HG03558 (cell line): ENCODE results near the gene NPPB.

Source experiments
- ATAC-seq: cut with Tn5 transposase; IDR thresholded peaks from one replicate; pipeline ENCODE4 v1.9.1; 2021; ENCODE audit warnings: moderate number of reproducible peaks; ENCODE audit not compliant: unreplicated experiment; ENCODE audit errors: extremely low read depth

The NPPB gene

GRCh38 chr1:11858968-11859871 is 475 bp upstream of the NPPB start:
- no peak for ATAC-seq

GRCh38 chr1:11858158-11858557 is 587 bp downstream of the NPPB start:
- ATAC-seq, result no peak

GRCh38 chr1:11857164-11857851 is 1.4 kb downstream of the NPPB start:
- no peak for ATAC-seq

- no peak for ATAC-seq
Observed at GRCh38 chr1:11856698-11857097, 2.0 kb downstream of the NPPB start.

GRCh38 chr1:11855430-11855829 is 3.3 kb downstream of the NPPB start:
- ATAC-seq, result no peak

- ATAC-seq, result no peak
Observed at GRCh38 chr1:11854519-11854918, 4.2 kb downstream of the NPPB start.

- ATAC-seq, result no peak
Observed at GRCh38 chr1:11851180-11851579, 7.6 kb downstream of the NPPB start.

GRCh38 chr1:11850156-11850555 is 8.6 kb downstream of the NPPB start:
- no peak for ATAC-seq

- no peak for ATAC-seq
Observed at GRCh38 chr1:11848373-11848700, 10.4 kb downstream of the NPPB start.

- no peak for ATAC-seq
Observed at GRCh38 chr1:11847667-11848372, 10.9 kb downstream of the NPPB start, which contains the start of gene NPPA. NPPA (minus strand) TSS chr1:11847783; CDS start chr1:11847684, 99 bp downstream.

- no peak for ATAC-seq
Observed at GRCh38 chr1:11845641-11846335, 13.0 kb downstream of the NPPB start.

- no peak for ATAC-seq
Observed at GRCh38 chr1:11842154-11843041, 16.3 kb downstream of the NPPB start.

- no peak for ATAC-seq
Observed at GRCh38 chr1:11841245-11842153, 17.2 kb downstream of the NPPB start.

GRCh38 chr1:11839727-11840705 is 18.7 kb downstream of the NPPB start:
- no peak for ATAC-seq

GRCh38 chr1:11838349-11839272 is 20.1 kb downstream of the NPPB start:
- no peak for ATAC-seq

GRCh38 chr1:11837767-11838348 is 20.9 kb downstream of the NPPB start:
- no peak for ATAC-seq
